GM21619 (cell line): ENCODE measurements around the gene OR7C2.
"Not testable (repeated sequence)": the region's sequence is repeated elsewhere in the genome, so short reads cannot be mapped to it uniquely, and the experiment has no call there.

Experiments used
- ATAC-seq: cut with Tn5 transposase; IDR thresholded peaks from one replicate; pipeline ENCODE4 v1.9.1; 2021; ENCODE audit not compliant: unreplicated experiment

Gene OR7C2

DNA sequence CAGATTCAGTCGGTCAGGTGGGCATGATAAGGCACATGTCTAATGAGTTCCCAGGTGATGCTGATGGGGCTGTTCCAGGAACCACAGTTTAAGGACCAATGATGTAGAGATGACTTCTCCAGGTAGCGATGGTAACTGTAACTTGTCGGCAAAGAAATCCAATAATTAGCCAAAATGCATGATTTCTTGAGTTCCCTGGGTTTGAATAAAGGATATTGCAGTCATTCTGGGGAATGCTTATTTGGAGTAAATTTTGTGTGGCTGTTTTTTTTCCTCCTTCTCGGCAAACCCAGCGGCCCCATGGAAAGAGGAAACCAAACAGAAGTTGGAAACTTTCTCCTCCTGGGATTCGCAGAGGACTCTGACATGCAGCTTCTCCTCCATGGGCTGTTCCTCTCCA lies at the start of gene OR7C2:
Gene OR7C2, plus strand, starts transcription at position 301 of the 400 bp plus-strand sequence. Its CDS starts 0 bp downstream, at position 301.
- ATAC-seq: no peak

DNA sequence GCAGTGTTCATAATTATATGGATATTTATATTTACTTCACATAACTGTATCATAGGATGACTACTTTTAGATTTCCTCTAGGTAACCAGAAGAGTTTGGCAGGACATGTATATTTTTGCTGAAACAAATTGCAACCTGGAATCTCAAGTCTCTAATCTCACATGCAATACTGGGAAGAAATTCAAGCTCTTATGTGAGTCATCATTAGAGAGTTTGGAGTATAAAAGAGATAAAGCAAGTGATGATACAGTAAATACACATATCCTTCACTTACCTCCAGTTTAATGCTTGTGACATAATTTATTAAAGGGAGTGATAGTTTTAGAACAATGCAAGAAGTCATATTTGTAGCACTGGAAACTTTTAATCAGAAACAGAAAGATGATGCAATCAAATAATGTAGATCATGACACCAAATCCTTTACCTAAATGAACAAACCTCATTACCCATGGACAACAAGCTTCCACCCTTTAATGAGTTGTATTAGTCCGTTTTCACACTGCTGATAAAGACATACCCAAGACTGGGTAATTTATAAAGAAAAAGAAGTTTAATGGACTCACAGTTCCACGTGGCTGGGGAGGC lies 39.5 kb upstream of the OR7C2 start:
- no peak for ATAC-seq

DNA sequence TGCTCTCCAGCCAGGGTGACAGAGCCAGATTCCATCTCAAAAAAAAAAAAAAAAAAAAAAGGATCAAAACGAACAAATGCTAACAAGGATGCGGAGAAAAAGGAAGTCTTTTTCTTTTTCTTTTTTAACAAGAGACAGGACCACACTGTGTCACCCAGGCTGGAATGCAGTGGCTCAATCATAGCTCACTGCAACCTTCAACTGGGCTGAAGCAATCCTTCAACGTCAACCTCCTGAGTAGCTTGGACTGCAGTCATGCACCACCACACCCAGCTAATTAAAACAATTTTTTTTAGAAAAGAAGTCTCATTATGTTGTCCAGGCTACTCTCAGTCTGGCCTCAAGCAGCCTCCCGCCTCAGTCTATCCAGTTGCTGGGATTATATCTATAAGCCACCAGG lies 34.6 kb upstream of the OR7C2 start:
- ATAC-seq: no peak

DNA sequence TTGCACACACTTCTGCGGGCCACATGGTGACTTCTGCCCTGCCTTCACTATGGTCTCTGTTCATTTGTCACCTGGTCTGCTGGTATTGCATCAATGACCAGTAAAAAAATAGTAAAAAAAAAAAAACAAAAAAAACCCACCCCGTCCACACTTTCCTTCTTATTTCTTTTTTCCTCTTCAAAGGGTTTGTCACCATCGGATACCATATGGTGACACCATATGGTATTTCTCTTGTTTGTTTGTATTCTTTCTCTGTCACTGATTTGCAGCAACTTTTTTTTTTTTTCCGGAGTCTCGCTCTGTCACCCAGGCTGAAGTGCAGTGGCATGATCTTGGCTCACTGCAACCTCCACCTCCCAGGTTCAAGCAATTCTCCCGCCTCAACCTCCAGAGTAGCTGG lies 26.2 kb upstream of the OR7C2 start:
- ATAC-seq: no peak

DNA sequence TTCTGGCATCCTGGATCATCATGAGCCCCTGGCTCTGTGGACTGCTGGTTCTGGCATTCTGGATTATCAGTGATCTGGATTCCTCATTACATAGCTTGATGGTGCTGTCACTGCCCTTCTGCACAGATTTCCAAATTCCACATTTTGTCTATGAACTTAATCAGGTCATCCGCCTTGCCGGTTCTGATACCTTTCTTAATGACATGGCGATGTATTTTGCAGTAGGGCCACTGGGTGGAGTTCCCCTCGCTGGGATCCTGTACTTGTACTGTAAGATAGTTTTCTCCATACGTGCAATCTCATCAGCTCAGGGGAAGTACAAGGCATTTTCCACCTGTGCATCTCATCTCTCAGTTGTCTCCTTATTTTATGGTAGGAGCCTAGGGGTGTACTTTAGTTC lies 24.4 kb upstream of the OR7C2 start:
- no peak for ATAC-seq

DNA sequence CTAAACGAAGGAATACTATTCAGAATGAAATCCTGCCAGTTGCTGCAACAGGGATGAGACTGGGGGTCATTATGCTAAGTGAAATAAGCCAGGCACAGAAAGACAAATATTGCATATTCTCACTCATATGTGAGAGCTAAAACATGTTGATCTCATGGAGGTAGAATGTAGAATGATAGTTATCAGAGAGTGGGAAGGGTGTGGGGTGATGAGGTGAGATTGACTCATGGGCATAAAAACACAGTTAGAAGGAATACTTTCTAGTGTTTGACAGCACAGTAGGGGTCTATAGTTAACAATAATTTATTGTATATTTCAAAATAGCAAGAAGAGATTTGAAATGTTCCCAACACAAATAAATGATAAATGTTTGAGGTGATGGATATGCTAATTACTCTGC lies 7.8 kb upstream of the OR7C2 start:
- no peak for ATAC-seq

DNA sequence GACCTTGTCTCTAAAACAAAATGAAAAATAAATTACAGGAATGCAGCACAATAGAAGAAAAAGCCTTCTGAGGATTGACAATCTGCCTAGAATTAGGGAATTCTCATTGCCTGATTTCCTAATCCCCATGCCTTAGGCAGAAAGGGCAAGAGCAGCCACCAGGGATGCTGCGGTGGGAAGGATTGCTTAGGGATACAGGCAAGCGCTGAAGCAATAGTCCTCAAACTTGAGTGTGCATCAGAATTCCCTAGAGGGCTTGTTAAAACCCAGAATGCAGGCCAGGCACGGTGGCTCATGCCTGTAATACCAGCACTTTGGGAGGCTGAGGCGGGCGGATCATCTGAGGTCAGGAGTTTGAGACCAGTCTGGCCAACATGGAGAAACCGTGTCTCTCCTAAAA lies 1.0 kb upstream of the OR7C2 start:
- no peak for ATAC-seq

DNA sequence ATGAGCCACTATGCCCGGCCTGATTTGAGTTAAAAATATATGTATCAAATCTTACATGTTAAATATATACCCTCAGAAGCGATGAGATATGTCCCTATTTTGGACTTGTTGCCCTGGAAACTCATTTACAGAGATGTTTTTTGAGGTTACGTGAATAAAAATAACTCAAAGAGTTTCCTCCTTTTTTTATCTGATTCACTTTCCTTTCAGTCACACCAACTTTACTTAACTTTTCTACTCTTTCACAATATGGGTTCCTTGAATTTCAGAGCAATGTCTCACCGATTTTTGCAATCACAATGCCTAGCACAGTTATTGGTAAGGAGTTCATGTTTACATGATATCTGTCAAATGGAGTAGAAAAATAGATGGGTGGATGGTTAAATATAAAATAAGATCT lies 2.3 kb downstream of the OR7C2 start:
- no peak for ATAC-seq

DNA sequence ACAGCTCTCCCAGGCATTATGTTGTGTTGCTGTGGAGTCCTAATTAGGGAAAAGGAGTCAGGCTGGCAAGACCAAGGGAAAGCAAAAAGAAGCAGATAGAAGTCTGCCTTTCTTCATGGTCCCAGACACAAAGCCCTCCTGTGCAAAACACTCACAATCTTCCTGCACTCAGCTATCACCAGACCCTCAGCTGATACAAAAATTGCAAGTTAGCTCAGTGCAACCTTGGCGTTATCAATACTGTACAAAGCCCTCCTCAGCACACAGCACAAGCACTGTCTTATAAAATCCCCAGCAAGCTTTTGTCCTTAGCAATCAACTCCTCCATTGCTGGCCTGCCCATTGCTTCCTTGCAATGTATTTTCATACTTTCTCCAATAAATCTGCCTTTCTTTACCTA lies 3.2 kb downstream of the OR7C2 start:
- ATAC-seq: no peak

DNA sequence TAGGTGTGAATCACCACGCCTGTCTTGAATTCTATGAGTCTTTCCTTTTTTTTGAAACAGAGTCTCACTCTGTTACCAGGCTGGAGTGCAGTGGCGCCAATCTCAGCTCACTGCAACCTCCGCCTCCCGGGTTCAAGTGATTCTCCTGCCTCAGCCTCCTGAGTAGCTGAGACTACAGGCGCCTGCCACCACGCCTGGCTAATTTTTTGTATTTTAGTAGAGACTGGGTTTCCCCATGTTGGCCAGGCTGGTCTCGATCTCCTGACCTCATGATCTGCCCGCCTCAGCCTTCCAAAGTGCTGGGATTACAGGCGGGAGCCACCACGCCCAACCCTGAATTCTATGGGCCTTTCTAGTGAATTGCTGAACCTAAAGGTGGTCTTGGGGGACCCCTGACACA lies 8.1 kb downstream of the OR7C2 start:
- ATAC-seq: not testable (repeated sequence)

DNA sequence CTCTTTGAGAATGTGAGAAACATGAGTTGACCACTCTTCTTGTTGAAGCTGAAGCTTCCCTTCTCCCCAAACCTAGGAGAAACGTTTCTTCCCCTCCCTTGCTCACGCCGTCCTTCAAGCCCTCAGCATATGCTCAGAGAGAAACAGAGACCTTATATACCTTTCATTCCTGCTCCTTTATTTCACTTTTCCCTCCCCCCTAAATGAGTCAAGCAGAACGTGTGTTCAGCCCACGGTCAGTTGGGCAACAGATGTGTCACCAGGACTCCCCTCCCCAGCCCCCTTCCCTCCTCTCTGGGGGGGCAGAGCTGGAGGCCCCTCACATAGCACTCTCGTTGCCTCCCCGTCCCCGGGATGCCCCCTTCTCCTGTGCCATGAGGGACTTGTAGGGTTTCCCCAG lies 8.6 kb downstream of the OR7C2 start:
- no peak for ATAC-seq

DNA sequence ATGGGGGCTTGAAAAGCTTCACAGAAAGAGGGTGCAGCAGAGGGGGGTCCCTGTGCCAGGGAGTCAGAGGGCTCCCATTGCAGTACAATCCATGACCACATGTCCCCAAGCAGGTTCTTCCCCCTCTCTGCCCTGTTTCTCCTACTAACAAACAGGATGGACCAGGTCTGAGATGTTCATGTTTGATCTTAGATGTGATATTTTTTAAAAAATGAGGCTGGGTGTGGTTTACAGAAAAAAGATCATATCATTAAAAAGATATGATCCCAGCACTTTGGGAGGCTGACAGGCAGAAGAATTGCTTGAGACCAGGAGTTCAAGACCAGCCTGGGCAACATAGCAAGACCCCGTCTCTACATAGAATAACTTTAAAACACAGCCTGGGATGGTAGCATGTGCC lies 9.1 kb downstream of the OR7C2 start:
- ATAC-seq: no peak

DNA sequence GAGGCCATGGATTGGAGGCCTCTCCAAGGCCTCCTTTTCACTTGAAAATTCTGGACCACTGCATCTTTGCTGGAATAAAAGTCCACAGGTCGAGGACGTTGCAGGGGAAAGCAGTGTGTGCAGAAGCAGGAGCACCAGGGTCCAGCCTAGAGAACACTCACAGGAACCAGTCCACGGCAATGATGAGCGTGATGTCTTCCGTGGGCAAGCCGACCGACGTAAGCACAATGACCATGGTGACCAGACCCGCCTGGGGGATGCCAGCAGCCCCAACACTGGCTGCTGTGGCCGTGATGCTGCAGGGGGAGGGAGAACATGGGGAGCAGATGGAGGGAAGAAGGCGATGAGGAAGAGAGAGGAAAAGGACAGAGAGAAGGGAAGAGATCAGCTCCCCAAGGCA lies 11.5 kb downstream of the OR7C2 start:
- ATAC-seq: no peak

DNA sequence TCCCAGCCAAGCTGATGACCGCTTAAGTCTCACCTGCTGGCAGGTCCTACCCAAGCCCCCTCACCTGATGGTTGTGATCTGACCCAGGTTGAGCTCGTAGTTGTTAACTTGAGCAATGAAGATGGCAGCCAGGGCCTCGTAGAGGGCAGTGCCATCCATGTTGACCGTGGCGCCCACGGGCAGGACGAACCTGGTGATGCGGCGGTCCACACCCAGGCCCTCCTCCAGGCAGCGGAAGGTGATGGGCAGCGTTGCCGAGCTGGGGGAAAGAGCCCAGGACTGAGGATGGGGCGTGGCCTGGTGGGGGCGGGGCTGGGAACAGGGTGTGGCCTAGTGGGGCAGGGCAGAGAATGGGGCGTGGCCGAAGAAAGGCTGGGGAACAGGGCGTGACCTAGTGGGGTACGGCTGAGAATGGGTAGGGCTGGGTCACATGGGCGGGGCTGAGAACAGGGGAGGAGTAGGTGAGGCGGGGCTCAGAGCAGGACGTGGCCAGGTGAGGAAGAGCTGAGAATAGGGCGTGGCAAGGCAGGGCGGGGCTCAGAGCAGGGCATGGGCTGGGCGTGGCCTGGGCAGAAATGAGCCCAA lies 12.9 kb downstream of the OR7C2 start:
- ATAC-seq: no peak

DNA sequence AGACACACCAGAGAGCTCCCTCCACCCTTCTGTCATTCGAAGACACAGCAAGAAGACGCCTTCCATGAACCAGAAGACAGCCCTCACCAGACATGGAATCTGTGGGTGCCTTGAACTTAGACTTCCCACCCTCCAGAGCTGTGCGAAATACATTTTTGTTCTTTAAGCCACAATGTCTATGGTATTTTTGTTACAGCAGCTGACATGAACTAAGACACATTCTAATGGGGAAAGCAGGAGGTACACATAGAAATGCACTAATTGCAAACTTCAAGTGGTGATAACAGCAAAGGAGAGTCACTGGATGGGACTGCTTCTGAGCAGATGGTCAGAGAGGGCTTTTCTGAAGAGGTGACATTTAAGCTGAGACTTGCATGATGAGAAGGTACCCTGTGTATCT lies 16.2 kb downstream of the OR7C2 start:
- no peak for ATAC-seq

DNA sequence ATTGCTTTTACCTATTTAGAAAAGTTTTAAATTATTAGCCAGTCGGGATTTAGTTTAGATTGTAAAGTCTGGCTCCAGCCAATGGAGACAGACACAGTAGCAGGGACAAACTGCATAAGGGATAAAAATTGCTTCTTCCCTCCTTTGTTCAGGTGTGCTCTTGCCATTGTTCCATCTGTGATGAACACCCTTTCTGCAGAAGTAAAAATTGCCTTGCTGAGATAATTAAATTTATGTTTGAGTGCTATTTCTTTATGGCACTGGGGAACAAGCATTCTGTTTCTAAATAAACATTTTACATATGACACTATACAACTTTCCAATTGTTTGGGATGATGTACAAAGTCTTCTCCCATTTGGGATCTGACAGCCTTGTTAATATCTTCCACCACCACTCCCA lies 18.0 kb downstream of the OR7C2 start:
- ATAC-seq: no peak

DNA sequence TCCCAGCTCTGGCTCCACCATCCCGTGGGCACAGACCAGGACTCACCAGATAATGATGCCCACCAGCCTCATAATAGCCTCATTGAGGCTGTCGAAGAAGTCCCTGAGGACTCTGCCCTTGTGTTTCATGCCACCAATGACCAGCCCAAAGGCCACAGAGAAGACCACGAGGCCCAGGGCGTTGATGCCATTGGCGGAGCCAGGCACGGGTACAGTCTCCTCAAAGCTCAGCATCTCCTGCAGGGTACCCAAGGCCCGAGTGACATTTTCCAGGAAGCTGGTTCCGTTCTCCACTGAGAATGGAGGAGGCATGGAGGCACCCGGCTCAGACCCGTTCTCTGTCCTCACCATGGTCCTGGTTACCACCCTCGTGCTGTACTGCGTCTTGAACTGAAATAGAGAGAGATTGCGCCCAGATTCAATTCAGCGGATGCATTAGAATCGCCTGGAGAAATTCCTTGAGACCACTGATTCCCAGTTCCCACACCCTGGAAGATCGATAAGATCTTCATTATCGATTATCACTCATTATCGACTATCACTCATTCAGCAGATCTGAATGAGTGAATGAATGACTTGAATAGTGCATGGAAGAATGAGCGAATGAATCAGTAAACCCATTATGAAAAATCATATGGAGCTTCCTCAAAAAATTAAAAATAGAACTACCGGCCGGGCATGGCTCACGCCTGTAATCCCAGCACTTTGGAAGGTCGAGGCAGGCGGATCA lies 20.8 kb downstream of the OR7C2 start:
- ATAC-seq: no peak

DNA sequence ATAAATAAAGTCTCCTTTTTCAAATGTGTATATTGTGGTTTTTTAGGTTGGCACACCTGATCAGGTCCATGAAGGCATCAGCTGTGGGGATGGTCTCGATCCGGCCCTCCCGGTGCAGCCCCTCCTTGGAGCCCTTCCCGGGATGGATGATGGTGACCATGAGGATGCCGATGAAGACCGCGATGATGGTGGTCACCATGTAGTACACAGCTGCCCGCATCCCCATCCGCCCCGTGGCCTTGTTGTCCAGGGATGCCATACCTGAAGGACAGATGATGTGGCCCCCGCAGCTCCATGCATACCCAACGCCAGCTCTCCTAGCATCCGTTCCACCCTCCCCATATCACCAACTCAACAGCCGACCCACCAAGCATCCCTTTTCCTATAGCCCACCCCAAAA lies 27.0 kb downstream of the OR7C2 start:
- no peak for ATAC-seq

DNA sequence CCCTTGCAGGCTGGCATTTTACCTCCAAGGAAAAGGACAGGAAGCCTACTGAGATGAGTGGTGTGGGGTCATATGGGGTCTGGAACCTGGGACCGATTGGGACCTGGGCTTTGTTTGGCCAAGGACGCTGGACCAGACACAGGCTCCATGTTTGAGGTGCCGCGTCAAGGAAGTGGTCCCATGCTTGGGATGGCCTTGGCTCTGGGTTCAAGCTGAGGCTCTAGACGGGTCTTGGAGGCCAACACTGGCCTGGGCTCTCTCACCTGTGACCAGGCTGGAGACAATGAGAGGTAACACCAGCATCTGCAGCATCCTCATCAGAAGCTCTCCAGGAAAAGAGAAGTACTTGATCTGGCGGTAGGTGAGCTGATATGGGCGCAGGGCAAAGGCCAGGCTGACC lies 30.2 kb downstream of the OR7C2 start:
- no peak for ATAC-seq

DNA sequence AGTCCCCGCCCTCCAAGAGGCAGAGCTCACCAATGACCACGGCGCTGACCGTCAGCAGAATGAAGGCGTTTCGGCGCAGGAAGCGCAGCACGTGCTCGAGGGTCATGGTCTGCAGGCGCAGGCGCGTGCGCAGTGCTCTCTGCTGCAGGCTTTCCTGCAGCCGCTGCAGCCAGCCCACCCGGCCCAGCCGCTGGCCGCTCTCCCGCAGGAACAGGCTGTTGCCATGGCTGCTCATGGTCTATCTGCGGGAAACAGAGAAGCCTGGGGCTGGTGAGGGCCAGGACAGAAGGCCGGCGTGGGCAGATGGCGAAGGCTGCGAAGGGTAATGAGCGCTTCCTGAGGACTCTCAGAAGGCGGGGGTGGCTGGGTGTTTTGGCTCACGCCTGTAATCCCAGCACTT lies 31.4 kb downstream of the OR7C2 start:
- ATAC-seq: no peak

DNA sequence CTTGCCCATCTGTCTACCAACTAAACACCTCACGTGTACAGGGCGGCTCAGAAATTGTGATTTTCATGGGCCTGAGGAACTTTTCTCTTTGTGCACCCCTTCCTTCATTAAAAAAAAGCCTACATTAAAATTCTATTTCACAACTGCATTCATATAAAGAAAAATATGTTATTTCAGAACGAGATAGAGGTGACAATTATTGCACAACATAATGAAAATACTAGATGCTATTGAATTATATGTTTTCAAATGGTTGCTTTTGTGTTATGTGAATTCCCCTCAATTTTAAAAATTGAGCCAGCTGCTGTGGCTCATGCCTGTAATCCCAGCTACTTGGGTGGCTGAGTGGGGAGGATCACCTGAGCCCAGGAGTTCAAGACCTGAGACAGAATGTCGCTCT lies 33.2 kb downstream of the OR7C2 start:
- ATAC-seq: no peak

DNA sequence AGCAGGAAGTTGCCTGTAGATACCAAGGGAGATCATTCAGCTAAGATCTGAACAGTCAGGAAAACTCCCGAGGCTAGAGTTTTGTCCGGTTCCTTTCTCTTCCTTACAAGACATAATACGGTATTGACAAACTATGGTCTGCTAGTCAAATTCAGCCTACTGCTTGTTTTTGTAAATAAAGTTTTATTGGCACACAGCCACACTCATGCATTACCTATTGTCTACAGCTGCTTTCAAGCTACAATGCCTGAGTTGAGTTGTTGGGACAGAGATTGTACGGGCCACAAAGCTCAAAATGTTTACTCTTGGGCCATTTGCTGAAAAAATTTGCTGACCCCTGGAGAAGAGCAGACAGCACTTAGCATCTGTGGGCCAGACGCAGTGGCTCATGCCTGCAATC lies 35.8 kb downstream of the OR7C2 start:
- no peak for ATAC-seq
